Prostate gland (tissue), 2 donors: ENCODE measurements around the gene MAGED2. TPM values are rescaled to one million over a fixed set of nuclear protein-coding genes. Genes with fewer than 3 reads are reported as not detected.

Experiments
- DNase-seq: peaks from one replicate; pipeline ENCODE4 v3.0.0-alpha.2; 2019; ENCODE audit warnings: low spot score
- H3K27ac ChIP-seq, 2 donors: fragments of 200-600 bp; sonication (generic); 2 replicates each; pipeline ENCODE4 v1.5.1; 2017 to 2019
- H3K27me3 ChIP-seq: fragments of 200-600 bp; sonication (generic); replicated peaks from 2 replicates; pipeline ENCODE4 v1.5.1; 2019; ENCODE audit not compliant: insufficient read depth
- H3K36me3 ChIP-seq, 2 donors: fragments of 200-600 bp; sonication (generic); 1 replicate in 1 of 2; 2 replicates in 1 of 2; pipeline versions ENCODE4 v1.5.1 to v1.8.1; 2017 to 2019
- H3K4me1 ChIP-seq: fragments of 200-600 bp; sonication (generic); replicated peaks from 2 replicates; pipeline ENCODE4 v1.5.1; 2019
- H3K4me3 ChIP-seq, 2 donors: fragments of 200-600 bp; sonication (generic); 2 replicates each; pipeline ENCODE4 v1.5.1; 2017 to 2019
- H3K9me3 ChIP-seq: fragments of 200-600 bp; sonication (generic); 2 replicates; pipeline ENCODE4 v1.5.1; 2017
- CTCF ChIP-seq, 4 experiments: fragments of 200-600 bp in 2 of 4; fragments of 450-650 bp in 2 of 4; sonication (generic) in 2 of 4; IDR thresholded peaks; 1 replicate in 3 of 4; 2 replicates in 1 of 4; pipeline ENCODE4 v1.5.1; 2016 to 2019; ENCODE audit warnings: antibody characterized with exemption in 4 of 4, mild to moderate bottlenecking in 2 of 4, moderate library complexity in 2 of 4
- POLR2A ChIP-seq: fragments of 450-650 bp; IDR thresholded peaks from one replicate; pipeline ENCODE4 v1.6.1; 2016; ENCODE audit warnings: antibody characterized with exemption, mild to moderate bottlenecking
- POLR2AphosphoS5 ChIP-seq: sonication (generic); formaldehyde crosslinking; IDR thresholded peaks from one replicate; pipeline ENCODE4 v1.6.1; 2017; ENCODE audit warnings: antibody characterized with exemption
- WGBS: methylation state at CpG from one replicate; pipeline ENCODE4 v1.1.5; 2018; 5-methylcytosine and 5-hydroxymethylcytosine counted together
- intact Hi-C: fragments of 100-400 bp; cut with DNase I; formaldehyde crosslinking; loops from one replicate; pipeline ENCODE4 v1.14.2; 2022
- total RNA-seq, 2 donors: library from RNA; depleted of rRNA; stranded (reverse); fragments of >200 nt; gene quantifications; one replicate each; pipeline ENCODE4 v1.1.0, GENCODE V29; 2016

Gene MAGED2
- total RNA-seq, 2 donors from 2014 or later: 304 to 371 TPM

GRCh38 chrX:54817220-54817820 lies 9.8 kb downstream of the MAGED2 start:
- H3K36me3 ChIP-seq: no peaks in the 10 kb centered on the region
- 70% methylated on average over 5 of the region's 7 CpGs for WGBS
- TF ChIP-seq POLR2AphosphoS5: no peak
- no peak for TF ChIP-seq POLR2A
- no peak for TF ChIP-seq CTCF (IDR thresholded peaks at IDR 0.05)
- no peaks in the 10 kb centered on the region for H3K9me3 ChIP-seq
- intact Hi-C loops: no loop called here
- H3K4me3 ChIP-seq: no peak overlapping the region
- no peaks in the 10 kb centered on the region for H3K4me1 ChIP-seq
- H3K27ac ChIP-seq: no peak overlapping the region
- H3K27me3 ChIP-seq: no peaks in the 10 kb centered on the region
- DNase-seq: no peak

- Histone ChIP-seq H3K4me3 (no peak overlapping the region), H3K9me3 (no peaks in the 10 kb centered on the region), H3K27me3 (no peaks in the 10 kb centered on the region), H3K36me3 (no peaks in the 10 kb centered on the region), H3K4me1 (no peaks in the 10 kb centered on the region), H3K27ac (no peak overlapping the region)
- intact Hi-C loops: no loop called here
- 46% methylated on average over 5 of the region's 5 CpGs for WGBS
- DNase-seq: no peak
- TF ChIP-seq CTCF (IDR thresholded peaks at IDR 0.05) (no peak), POLR2A (no peak), POLR2AphosphoS5 (no peak)
Measured at GRCh38 chrX:54818221-54818620, 10.7 kb downstream of the MAGED2 start.

- Histone ChIP-seq H3K9me3 (no peaks in the 10 kb centered on the region), H3K27ac (no peak overlapping the region), H3K4me1 (no peaks in the 10 kb centered on the region), H3K4me3 (no peak overlapping the region), H3K27me3 (no peaks in the 10 kb centered on the region), H3K36me3 (no peaks in the 10 kb centered on the region)
- DNase-seq: no peak
- 60% methylated on average over 5 of the region's 8 CpGs for WGBS
- TF ChIP-seq POLR2AphosphoS5: no peak
- no peak for TF ChIP-seq CTCF (IDR thresholded peaks at IDR 0.05)
- TF ChIP-seq POLR2A: no peak
- intact Hi-C loops: no loop called here
Measured at GRCh38 chrX:54819201-54819600, 11.7 kb downstream of the MAGED2 start.

GRCh38 chrX:54820737-54821136 lies 13.2 kb downstream of the MAGED2 start:
- Histone ChIP-seq H3K27me3 (no peaks in the 10 kb centered on the region), H3K9me3 (no peaks in the 10 kb centered on the region), H3K27ac (no peak overlapping the region), H3K4me1 (no peaks in the 10 kb centered on the region), H3K4me3 (no peak overlapping the region), H3K36me3 (no peaks in the 10 kb centered on the region)
- 75% methylated on average over 2 of the region's 7 CpGs for WGBS
- DNase-seq: no peak
- intact Hi-C loops: no loop called here
- TF ChIP-seq POLR2A: no peak

- intact Hi-C loops: no loop called here
- no peak overlapping the region for H3K4me3 ChIP-seq
- no peak overlapping the region for H3K27ac ChIP-seq
- H3K27me3 ChIP-seq: no peaks in the 10 kb centered on the region
- 100% methylated on average over 2 of the region's 2 CpGs for WGBS
- DNase-seq: no peak
- no peaks in the 10 kb centered on the region for H3K36me3 ChIP-seq
- no peak for TF ChIP-seq POLR2A
- no peak for TF ChIP-seq CTCF (IDR thresholded peaks at IDR 0.05)
- TF ChIP-seq POLR2AphosphoS5: no peak
- no peaks in the 10 kb centered on the region for H3K9me3 ChIP-seq
- no peaks in the 10 kb centered on the region for H3K4me1 ChIP-seq
Measured at GRCh38 chrX:54821310-54821709, 13.8 kb downstream of the MAGED2 start.
